HG02759 (cell line): Measurements from ENCODE around the gene HSBP1L1.

Experiments
- ATAC-seq: cut with Tn5 transposase; IDR thresholded peaks from one replicate; pipeline ENCODE4 v1.9.1; 2021; ENCODE audit warnings: mild to moderate bottlenecking, moderate library complexity; ENCODE audit not compliant: unreplicated experiment

HSBP1L1 gene

GRCh38 chr18:79944126-79944731, 20.2 kb upstream of the HSBP1L1 start:
- peak; percentile 68 for ATAC-seq

GRCh38 chr18:79944746-79945117, 19.7 kb upstream of the HSBP1L1 start:
- no peak for ATAC-seq

GRCh38 chr18:79945118-79946042, 19.1 kb upstream of the HSBP1L1 start:
- no peak for ATAC-seq

GRCh38 chr18:79947054-79947755, 17.2 kb upstream of the HSBP1L1 start:
- ATAC-seq: no peak

GRCh38 chr18:79947881-79948610, 16.4 kb upstream of the HSBP1L1 start:
- ATAC-seq: no peak

GRCh38 chr18:79948719-79949411, 15.6 kb upstream of the HSBP1L1 start:
- ATAC-seq: no peak

DNA sequence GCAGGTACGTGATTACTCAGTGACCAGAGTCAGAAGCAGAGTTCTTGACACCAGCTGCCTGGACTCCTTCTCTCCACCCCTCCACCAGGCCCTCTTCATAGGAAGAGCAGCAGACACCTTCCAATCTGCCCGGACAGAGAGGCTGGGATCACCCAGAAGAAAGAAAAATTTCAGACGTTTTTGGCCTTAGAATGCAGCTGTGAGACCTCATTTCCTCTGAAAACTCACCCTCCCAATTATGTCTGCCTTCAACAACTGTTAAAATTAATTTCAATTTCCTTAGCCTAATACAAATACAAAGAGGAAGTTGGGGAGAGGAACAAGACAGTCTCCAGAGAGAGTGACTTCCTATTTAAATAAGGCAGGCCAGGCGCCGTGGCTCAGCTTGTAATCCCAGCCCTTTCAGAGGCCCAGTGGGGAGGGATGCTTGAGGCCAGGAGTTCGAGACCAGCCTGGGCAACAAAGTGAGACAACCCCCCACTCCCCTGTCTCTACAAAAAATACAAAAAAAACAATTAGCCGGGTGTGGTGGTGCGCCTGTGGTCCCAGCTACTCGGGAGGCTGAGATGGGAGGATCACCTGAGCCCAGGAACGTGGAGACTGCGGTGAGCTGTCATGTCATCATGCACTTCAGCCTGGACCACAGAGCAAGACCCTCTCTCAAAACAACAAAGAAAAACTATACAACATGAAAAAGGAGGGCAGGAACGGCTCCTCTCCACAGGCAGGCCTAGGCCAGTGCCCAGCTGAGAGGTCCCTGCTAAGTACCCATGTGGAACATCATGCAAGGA, 14.6 kb upstream of the HSBP1L1 start:
- ATAC-seq: no peak

- peak; percentile 27 for ATAC-seq
Observed at GRCh38 chr18:79950515-79951341, 13.7 kb upstream of the HSBP1L1 start.

GRCh38 chr18:79951545-79952455, 12.6 kb upstream of the HSBP1L1 start, which contains the start of gene SLC66A2:
Gene SLC66A2 (minus strand): TSS chr18:79951653. CDS start chr18:79950926, 727 bp downstream.
- peak; percentile 88 for ATAC-seq

DNA sequence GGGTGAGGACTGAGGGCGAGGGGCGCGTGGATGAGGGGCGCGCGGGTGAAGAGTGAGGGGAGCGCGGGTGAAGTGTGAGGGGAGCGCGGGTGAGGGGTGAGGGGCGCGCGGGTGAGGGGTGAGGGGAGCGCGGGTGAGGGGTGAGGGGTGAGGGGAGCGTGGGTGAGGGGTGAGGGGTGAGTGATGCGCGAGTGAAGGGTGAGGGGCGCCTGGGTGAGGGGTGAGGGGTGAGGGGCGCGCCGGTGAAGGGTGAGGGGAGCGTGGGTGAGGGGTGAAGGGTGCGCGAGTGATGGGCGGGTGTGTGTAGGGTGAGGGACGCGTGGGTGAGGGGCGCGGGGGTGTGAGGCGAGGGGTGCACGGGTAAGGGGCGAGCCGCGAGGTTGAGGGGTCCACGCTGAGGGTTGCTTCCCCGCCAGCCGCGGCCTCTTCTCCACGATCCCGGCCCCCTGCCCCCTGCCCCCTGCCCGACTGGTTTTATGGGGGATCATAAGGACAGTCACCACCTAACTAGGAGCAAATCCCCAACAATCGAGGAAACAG, 11.9 kb upstream of the HSBP1L1 start:
- ATAC-seq: no peak

GRCh38 chr18:79952996-79953559, 11.4 kb upstream of the HSBP1L1 start:
- no peak for ATAC-seq

GRCh38 chr18:79953971-79954651, 10.3 kb upstream of the HSBP1L1 start:
- ATAC-seq: no peak

DNA sequence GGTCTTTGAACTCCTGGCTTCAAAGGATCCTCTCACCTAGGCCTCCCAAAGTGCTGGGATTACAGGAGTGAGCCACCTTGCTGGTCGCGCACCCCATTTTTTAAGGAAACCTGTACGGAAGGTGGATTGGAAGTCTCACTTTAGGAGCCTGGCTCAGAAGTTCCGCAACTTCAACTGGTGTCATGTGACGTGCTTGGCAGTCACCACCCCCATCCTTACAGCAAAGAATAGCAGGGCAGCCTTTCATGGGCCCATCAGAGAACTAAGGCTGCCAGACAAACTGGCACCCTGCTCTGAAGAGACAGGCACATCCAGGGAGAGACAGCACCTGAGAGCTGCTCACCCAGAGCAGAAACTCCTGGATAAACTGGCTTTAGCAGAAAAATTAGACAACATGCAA, 9.7 kb upstream of the HSBP1L1 start:
- ATAC-seq: no peak

- ATAC-seq: no peak
Observed at GRCh38 chr18:79955302-79956075, 9.0 kb upstream of the HSBP1L1 start.

GRCh38 chr18:79956276-79956675, 8.2 kb upstream of the HSBP1L1 start:
- ATAC-seq: no peak

GRCh38 chr18:79958981-79959380, 5.5 kb upstream of the HSBP1L1 start:
- ATAC-seq: no peak
